Fibroblast of lung (primary cell): ENCODE measurements around the gene LEKR1.

Source experiments
- CTCF ChIP-seq, 2 donors: IDR thresholded peaks in 1 of 2; conservative IDR thresholded peaks in 1 of 2; 1 replicate in 1 of 2; 2 replicates in 1 of 2; pipeline ENCODE4 v1.5.1; 2011 to 2012; ENCODE audit warnings: low read length in 2 of 2, control low read depth in 1 of 2, inconsistent platforms in 1 of 2, low read depth in 1 of 2, mild to moderate bottlenecking in 1 of 2
- EZH2 ChIP-seq: IDR thresholded peaks from 2 replicates; pipeline ENCODE4 v1.5.1; 2012; ENCODE audit warnings: low read length, control low read depth, mild to moderate bottlenecking; ENCODE audit errors: missing control alignments

- no peak for TF ChIP-seq CTCF (conservative IDR thresholded peaks at IDR 0.05 in 1 of 2, IDR thresholded peaks at IDR 0.05 in 1 of 2; ENCODE audit: low read depth in 1 of 2, low read length in 2 of 2)
- no peak for TF ChIP-seq EZH2
Measured at GRCh38 chr3:156899951-156900350, 73.8 kb downstream of the LEKR1 start.
